Measurements from ENCODE around the gene USP2. TPM values are rescaled to one million over a fixed set of nuclear protein-coding genes. Genes with fewer than 3 reads are reported as not detected.

USP2 gene
- total and polyA plus RNA-seq, 2 of the 8 experiments (the other 6 are each of a cell fraction or from before 2014, with no cell fraction given): 2.2 to 6.9 TPM

DNA sequence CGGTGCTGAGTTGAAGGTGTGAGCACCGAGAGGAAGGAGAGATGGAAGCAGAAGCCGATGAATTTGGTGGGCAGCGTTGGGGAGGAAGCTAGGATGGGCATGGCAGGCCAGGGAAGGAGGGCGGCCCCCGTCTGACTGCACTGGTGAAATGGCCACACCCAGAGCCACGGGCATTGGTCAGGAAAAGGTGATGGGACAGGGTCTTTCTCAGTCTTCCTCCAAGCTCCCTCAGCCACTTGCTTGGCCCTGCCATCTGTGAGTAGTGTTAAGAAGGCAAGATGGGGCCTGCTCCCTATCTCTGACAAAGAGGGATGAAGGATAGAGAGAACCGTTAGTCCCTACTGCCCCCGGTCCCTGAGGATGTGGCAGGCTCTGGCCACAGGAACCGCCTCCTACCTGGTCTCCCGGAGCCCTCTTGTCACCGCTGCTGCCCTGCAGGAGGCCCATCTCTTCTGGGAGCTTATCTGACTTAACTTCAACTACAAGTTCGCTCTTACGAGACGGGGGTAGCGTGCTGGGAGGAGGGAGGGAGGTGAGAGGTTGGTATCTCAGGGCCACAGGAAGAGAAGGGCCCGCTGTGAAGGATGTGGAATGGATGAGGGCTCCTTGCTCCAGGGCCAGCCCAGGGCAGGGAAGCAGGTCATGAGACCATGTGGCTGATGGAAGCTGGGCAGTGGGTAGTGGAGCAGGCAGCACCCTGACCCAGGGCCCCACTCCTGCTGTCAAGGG lies 71.4 kb downstream of the USP2 start:
- Histone ChIP-seq H3K79me2 (ENCODE audit: control insufficient read depth in 1 of 2, insufficient read depth in 2 of 2, low read length in 2 of 2) (no peaks in the 10 kb centered on the region), H3K9ac (replicated peaks in 1 of 4; ENCODE audit: extremely low read depth in 1 of 4, low read depth in 3 of 4, low read length in 3 of 4) (no peak overlapping the region), H3K9me3 (ENCODE audit: insufficient read depth in 2 of 2, low read depth in 1 of 2, low read length in 1 of 2) (no peaks in the 10 kb centered on the region), H3K27me3 (replicated peaks in 1 of 4; ENCODE audit: control insufficient read depth in 3 of 4, extremely low read depth in 1 of 4, insufficient read depth in 3 of 4, low read length in 3 of 4) (peaks cover 0 to 10% (median 8%) of the 10 kb centered on the region in 4 experiments; a peak in 4 of 7 replicates), H3K23ac (ENCODE audit: insufficient read length) (no peak overlapping the region), H3K4ac (replicated peaks; ENCODE audit: insufficient read length, low read depth, low read length) (no peak overlapping the region), H3K14ac (ENCODE audit: insufficient read length) (no peak overlapping the region), H3K27ac (ENCODE audit: low read depth, low read length) (no peak overlapping the region), H3K36me3 (ENCODE audit: control insufficient read depth in 2 of 4, insufficient read depth in 4 of 4, low read length in 3 of 4) (peaks cover 0 to 23% (median 3%) of the 10 kb centered on the region in 4 experiments; a peak in 5 of 8 replicates), H3K4me2 (ENCODE audit: insufficient read depth in 1 of 2, low read depth in 2 of 2, low read length in 2 of 2) (no peak overlapping the region), H2BK20ac (ENCODE audit: low read length) (no peak overlapping the region), H3K79me1 (ENCODE audit: low read depth, low read length) (no peaks in the 10 kb centered on the region), H4K5ac (ENCODE audit: insufficient read length, low read depth, low read length) (no peak overlapping the region), H2BK120ac (replicated peaks; ENCODE audit: low read depth, low read length) (no peak overlapping the region), H4K20me1 (replicated peaks in 1 of 2; ENCODE audit: control insufficient read depth in 1 of 2, insufficient read depth in 2 of 2, low read length in 2 of 2) (peaks cover 4 to 6% of the 10 kb centered on the region in 2 experiments), H3K4me3 (ENCODE audit: extremely low read depth in 1 of 4, insufficient read depth in 2 of 4, low read depth in 3 of 4, low read length in 4 of 4) (no peak overlapping the region), H4K91ac (replicated peaks; ENCODE audit: insufficient read length, low read length) (no peak overlapping the region), H2BK12ac (ENCODE audit: low read depth, low read length) (no peak overlapping the region), H3K4me1 (replicated peaks in 1 of 4; ENCODE audit: control insufficient read depth in 3 of 4, insufficient read depth in 4 of 4, low read length in 3 of 4) (peaks cover 0 to 7% (median 6%) of the 10 kb centered on the region in 4 experiments; a peak in 6 of 7 replicates), H3K56ac (replicated peaks; ENCODE audit: insufficient read length, low read depth, low read length) (no peak overlapping the region), H2AK5ac (ENCODE audit: low read depth, low read length) (no peak overlapping the region), H4K8ac (ENCODE audit: extremely low read depth, insufficient read depth, low read length) (peak overlapping the region; percentile 16; the same call in 1 of the 2 replicates), H2AFZ (ENCODE audit: low read length) (no peak overlapping the region), H3K23me2 (ENCODE audit: low read depth, low read length) (peaks cover 3% of the 10 kb centered on the region; the same call in 1 of the 2 replicates), H2BK15ac (ENCODE audit: low read length) (no peak overlapping the region), H2BK5ac (ENCODE audit: low read depth, low read length) (no peak overlapping the region), H3K18ac (ENCODE audit: extremely low read depth, low read length) (no peak overlapping the region)
- DNase-seq (ENCODE audit: low read depth in 1 of 2, low spot score in 2 of 2) (no peak), FAIRE-seq (no peak)
- 90% methylated on average over 17 of the region's 17 CpGs; no CpG with 5 or more reads in 1 of the 2 experiments for WGBS, 2 experiments (ENCODE audit: extremely low coverage in 1 of 2, insufficient coverage in 1 of 2, insufficient read length in 1 of 2, insufficient replicate concordance in 2 of 2, low coverage in 1 of 2, low lambda C conversion rate in 2 of 2, missing lambda C conversion rate in 1 of 2)
- TF ChIP-seq RXRA (IDR thresholded peaks at IDR 0.05; ENCODE audit: insufficient read depth, low read depth, low read length): no peak
- TF ChIP-seq TCF12 (IDR thresholded peaks at IDR 0.05; ENCODE audit: low read depth, low read length): no peak
- TF ChIP-seq JUND (IDR thresholded peaks at IDR 0.05; ENCODE audit: low read length): no peak
- no peak for TF ChIP-seq CBX8 (IDR thresholded peaks at IDR 0.05; ENCODE audit: borderline replicate concordance, low read depth, low read length)
- no peak for TF ChIP-seq CTBP2 (IDR thresholded peaks at IDR 0.05; ENCODE audit: borderline replicate concordance, insufficient read depth, insufficient read length, low read length)
- no peak for TF ChIP-seq SIRT6 (IDR thresholded peaks at IDR 0.05; ENCODE audit: low read length)
- no peak for TF ChIP-seq SP4 (IDR thresholded peaks at IDR 0.05; ENCODE audit: low read length)
- no peak for TF ChIP-seq EZH2 (IDR thresholded peaks at IDR 0.05; ENCODE audit: low read depth, low read length, severe bottlenecking)
- no peak for TF ChIP-seq JUN (IDR thresholded peaks at IDR 0.05; ENCODE audit: low read depth, low read length)
- no peak for TF ChIP-seq GTF2F1 (IDR thresholded peaks at IDR 0.05; ENCODE audit: borderline replicate concordance, low read depth, low read length)
- ChIA-PET POLR2A (ENCODE audit: partially characterized antibody) (interaction anchor here (0.6 to 5.6 kb wide), 6 partner anchors 7 to 225 kb away, joined by 3 to 44 read pairs (median 4); partner anchors contain the start of gene MCAM), CTCF (ENCODE audit: partially characterized antibody) (interaction anchor here (1.4 to 13.8 kb wide), 6 partner anchors 8 to 165 kb away, joined by 3 to 174 read pairs (median 10); no protein-coding TSS in a partner anchor)
